ENCODE measurements around the gene COL18A1.

- TF ChIP-seq CTCF (IDR thresholded peaks at IDR 0.05; ENCODE audit: low read depth, low read length) (no peak), EZH2phosphoT487 (IDR thresholded peaks at IDR 0.05; ENCODE audit: low read depth) (no peak)
These were observed 28.3 kb upstream of the COL18A1 start for GRCh38 chr21:45376459-45377324.

Measured in OCI-LY3 (cell line).